Measurements from ENCODE around the gene PPT2. TPM values are rescaled to one million over a fixed set of nuclear protein-coding genes. Genes with fewer than 3 reads are reported as not detected.

PPT2 gene
- total and polyA plus RNA-seq, 2 donors (not counting 3 experiments of a cell fraction or from before 2014, with no cell fraction given): 27.2 to 47.3 TPM

GRCh38 chr6:32166411-32167061, 12.6 kb downstream of the PPT2 start:
- DNase-seq (ENCODE audit: low read depth, low spot score) (no peak), FAIRE-seq (no peak)
- H3K9me1 ChIP-seq (replicated peaks; ENCODE audit: control insufficient read depth, extremely low read depth, insufficient read depth, low read length): no peaks in the 10 kb centered on the region
- BruUV-seq (replicated peaks): no TSS peak
- ChIA-PET POLR2A (no interaction called here), CTCF (no interaction called here)
- H3K4me2 ChIP-seq (ENCODE audit: insufficient read depth, low read length): no peak overlapping the region
- H3K27ac ChIP-seq (ENCODE audit: insufficient read depth, low read depth, low read length): no peak overlapping the region
- H3K9me3 ChIP-seq (replicated peaks; ENCODE audit: control insufficient read depth, insufficient read depth, low read length): no peaks in the 10 kb centered on the region
- H2AFZ ChIP-seq (ENCODE audit: low read depth, low read length): no peak overlapping the region
- H3K9ac ChIP-seq (replicated peaks; ENCODE audit: extremely low read depth, insufficient read depth, low read length): no peak overlapping the region
- H3K36me3 ChIP-seq (ENCODE audit: control insufficient read depth in 2 of 2, extremely low read depth in 1 of 2, insufficient read depth in 2 of 2, low read length in 2 of 2): peaks cover 7 to 21% of the 10 kb centered on the region in 2 experiments
- intact Hi-C loops (cut with micrococcal nuclease) (no loop called here), dilution Hi-C loops (cut with MboI; ENCODE audit: extremely low pct_ligation_motif_present, low sequenced_read_pairs) (no loop called here)
- TF ChIP-seq FOS (IDR thresholded peaks at IDR 0.05; ENCODE audit: borderline replicate concordance, insufficient read depth, low read length) (no peak), EZH2 (IDR thresholded peaks at IDR 0.05; ENCODE audit: borderline replicate concordance, low read depth, low read length, severe bottlenecking) (no peak), JUN (IDR thresholded peaks at IDR 0.05; ENCODE audit: borderline replicate concordance, insufficient read depth, insufficient read length, low read depth) (no peak), GATA2 (IDR thresholded peaks at IDR 0.05; ENCODE audit: insufficient read depth, insufficient read length, low read depth, low read length) (no peak), POLR2A (IDR thresholded peaks at IDR 0.05; ENCODE audit: low read depth, low read length) (no peak), POLR2AphosphoS5 (IDR thresholded peaks at IDR 0.05; ENCODE audit: insufficient read depth, low read depth, low read length) (no peak), MYC (IDR thresholded peaks at IDR 0.05; ENCODE audit: low read depth, low read length) (no peak)
- TF ChIP-seq, protein P1, sequence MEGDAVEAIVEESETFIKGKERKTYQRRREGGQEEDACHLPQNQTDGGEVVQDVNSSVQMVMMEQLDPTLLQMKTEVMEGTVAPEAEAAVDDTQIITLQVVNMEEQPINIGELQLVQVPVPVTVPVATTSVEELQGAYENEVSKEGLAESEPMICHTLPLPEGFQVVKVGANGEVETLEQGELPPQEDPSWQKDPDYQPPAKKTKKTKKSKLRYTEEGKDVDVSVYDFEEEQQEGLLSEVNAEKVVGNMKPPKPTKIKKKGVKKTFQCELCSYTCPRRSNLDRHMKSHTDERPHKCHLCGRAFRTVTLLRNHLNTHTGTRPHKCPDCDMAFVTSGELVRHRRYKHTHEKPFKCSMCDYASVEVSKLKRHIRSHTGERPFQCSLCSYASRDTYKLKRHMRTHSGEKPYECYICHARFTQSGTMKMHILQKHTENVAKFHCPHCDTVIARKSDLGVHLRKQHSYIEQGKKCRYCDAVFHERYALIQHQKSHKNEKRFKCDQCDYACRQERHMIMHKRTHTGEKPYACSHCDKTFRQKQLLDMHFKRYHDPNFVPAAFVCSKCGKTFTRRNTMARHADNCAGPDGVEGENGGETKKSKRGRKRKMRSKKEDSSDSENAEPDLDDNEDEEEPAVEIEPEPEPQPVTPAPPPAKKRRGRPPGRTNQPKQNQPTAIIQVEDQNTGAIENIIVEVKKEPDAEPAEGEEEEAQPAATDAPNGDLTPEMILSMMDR (IDR thresholded peaks at IDR 0.05; ENCODE audit: extremely low read depth in 1 of 2, insufficient read depth in 1 of 2, low read depth in 1 of 2, low read length in 2 of 2): no peak
- TF ChIP-seq, protein P2, sequence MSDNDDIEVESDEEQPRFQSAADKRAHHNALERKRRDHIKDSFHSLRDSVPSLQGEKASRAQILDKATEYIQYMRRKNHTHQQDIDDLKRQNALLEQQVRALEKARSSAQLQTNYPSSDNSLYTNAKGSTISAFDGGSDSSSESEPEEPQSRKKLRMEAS (IDR thresholded peaks at IDR 0.05; ENCODE audit: insufficient read depth, insufficient read length): no peak
- no peaks in the 10 kb centered on the region for H3K4me1 ChIP-seq (ENCODE audit: control insufficient read depth, extremely low read depth, insufficient read depth, low read length)
- H3K27me3 ChIP-seq (ENCODE audit: control insufficient read depth in 2 of 2, insufficient read depth in 2 of 2, low read length in 2 of 2): no peaks in the 10 kb centered on the region
- H3K79me2 ChIP-seq (ENCODE audit: control insufficient read depth, insufficient read depth, low read length): no peaks in the 10 kb centered on the region
- H3K4me3 ChIP-seq (replicated peaks in 1 of 3; ENCODE audit: insufficient read depth in 1 of 3, low read depth in 1 of 3, low read length in 3 of 3): no peak overlapping the region
- H4K20me1 ChIP-seq (replicated peaks; ENCODE audit: control insufficient read depth, extremely low read depth, insufficient read depth, low read length): no peaks in the 10 kb centered on the region

Data from endothelial cell of umbilical vein (primary cell).